Uterus (tissue), 4 donors: ENCODE measurements around the gene ELMO1. TPM values are rescaled to one million over a fixed set of nuclear protein-coding genes. Genes with fewer than 3 reads are reported as not detected.

ENCODE experiments used
- DNase-seq, 2 donors: peaks; one replicate each; pipeline ENCODE4 v3.0.0-alpha.2; 2019 to 2020
- H3K27ac ChIP-seq, 2 donors: fragments of 200-600 bp; sonication (generic); 1 replicate in 1 of 2; 2 replicates in 1 of 2; pipeline ENCODE4 v1.5.1; 2016 to 2018
- H3K27me3 ChIP-seq, 2 donors: fragments of 200-600 bp; sonication (generic); one replicate each; pipeline ENCODE4 v1.5.1; 2018 to 2019; ENCODE audit warnings: control low read depth in 1 of 2
- H3K36me3 ChIP-seq, 2 donors: fragments of 200-600 bp; sonication (generic); one replicate each; pipeline ENCODE4 v1.5.1; 2019; ENCODE audit warnings: control low read depth in 1 of 2
- H3K4me1 ChIP-seq, 2 donors: fragments of 200-600 bp; sonication (generic); one replicate each; pipeline ENCODE4 v1.5.1; 2018 to 2019; ENCODE audit warnings: control low read depth in 1 of 2
- H3K4me3 ChIP-seq, 2 donors: fragments of 200-600 bp; sonication (generic); 1 replicate in 1 of 2; 2 replicates in 1 of 2; pipeline ENCODE4 v1.5.1; 2018 to 2019; ENCODE audit warnings: mild to moderate bottlenecking in 1 of 2
- H3K9me3 ChIP-seq, 2 donors: fragments of 200-600 bp; sonication (generic); one replicate each; pipeline ENCODE4 v1.5.1; 2019; ENCODE audit warnings: control low read depth in 1 of 2
- CTCF ChIP-seq, 4 experiments: fragments of 200-600 bp in 2 of 4; fragments of 450-650 bp in 2 of 4; sonication (generic) in 2 of 4; IDR thresholded peaks; one replicate each; pipeline ENCODE4 v1.5.1; 2016 to 2019; ENCODE audit warnings: antibody characterized with exemption in 4 of 4, mild to moderate bottlenecking in 2 of 4, moderate library complexity in 1 of 4
- POLR2A ChIP-seq, 2 donors: fragments of 450-650 bp; IDR thresholded peaks; one replicate each; pipeline ENCODE4 v1.6.1; 2016; ENCODE audit warnings: antibody characterized with exemption in 2 of 2, mild to moderate bottlenecking in 1 of 2, moderate library complexity in 1 of 2
- intact Hi-C: fragments of 100-400 bp; cut with DNase I; formaldehyde crosslinking; loops from one replicate; pipeline ENCODE4 v1.15.1; 2023; ENCODE audit warnings: low total_unique reads
- total RNA-seq, 4 donors: library from RNA; depleted of rRNA in 3 of 4; stranded (reverse); fragments of >200 nt in 3 of 4; gene quantifications; one replicate each; pipeline versions ENCODE4 v1.1.0 to v1.2.4, GENCODE V29; 2014 to 2023
- donor health status: DM: yes; HTN: yes; CAD: no.

ELMO1 gene
- total RNA-seq, 4 donors from 2014 or later: 37.9 to 64.7 (median 55.5) TPM

GRCh38 chr7:36925207-36925606, 523.5 kb downstream of the ELMO1 start:
- H3K36me3 ChIP-seq: no peaks in the 10 kb centered on the region
- no peaks in the 10 kb centered on the region for H3K9me3 ChIP-seq
- H3K27ac ChIP-seq: no peak overlapping the region
- no peaks in the 10 kb centered on the region for H3K27me3 ChIP-seq
- intact Hi-C loops: no loop called here
- TF ChIP-seq CTCF (IDR thresholded peaks at IDR 0.05) (no peak), POLR2A (IDR thresholded peaks at IDR 0.05) (no peak)
- no peak overlapping the region for H3K4me3 ChIP-seq
- H3K4me1 ChIP-seq: no peaks in the 10 kb centered on the region
- no peak for DNase-seq

DNA sequence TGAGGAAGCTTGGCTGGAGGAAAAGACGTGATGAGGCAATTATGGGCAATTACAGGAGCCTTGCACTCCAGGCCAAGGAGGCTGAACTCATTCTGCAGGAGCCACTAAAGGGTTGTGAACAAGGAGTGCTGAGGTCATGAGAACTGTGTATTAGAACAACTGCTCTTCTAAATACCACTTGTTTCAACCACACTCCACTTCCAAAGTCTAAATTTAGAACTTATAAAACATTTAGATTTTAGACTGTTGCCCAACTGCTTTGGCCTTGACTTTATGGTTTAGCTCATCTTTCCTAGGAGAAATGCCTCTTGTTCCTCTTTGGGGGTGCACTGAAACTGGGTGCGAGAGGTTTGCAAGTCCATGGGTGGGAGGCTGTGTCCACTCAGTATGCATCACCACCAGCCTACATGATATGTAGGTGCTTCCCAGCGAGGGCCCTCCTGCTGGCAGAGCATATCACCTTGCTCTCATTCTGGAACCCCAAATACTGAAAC, 524.7 kb downstream of the ELMO1 start:
- H3K4me1 ChIP-seq: no peaks in the 10 kb centered on the region
- no peaks in the 10 kb centered on the region for H3K27me3 ChIP-seq
- intact Hi-C loops: no loop called here
- H3K4me3 ChIP-seq: no peak overlapping the region
- H3K9me3 ChIP-seq: no peaks in the 10 kb centered on the region
- no peaks in the 10 kb centered on the region for H3K36me3 ChIP-seq
- no peak for TF ChIP-seq CTCF (IDR thresholded peaks at IDR 0.05)
- TF ChIP-seq POLR2A (IDR thresholded peaks at IDR 0.05): no peak
- no peak for DNase-seq
- no peak overlapping the region for H3K27ac ChIP-seq

DNA sequence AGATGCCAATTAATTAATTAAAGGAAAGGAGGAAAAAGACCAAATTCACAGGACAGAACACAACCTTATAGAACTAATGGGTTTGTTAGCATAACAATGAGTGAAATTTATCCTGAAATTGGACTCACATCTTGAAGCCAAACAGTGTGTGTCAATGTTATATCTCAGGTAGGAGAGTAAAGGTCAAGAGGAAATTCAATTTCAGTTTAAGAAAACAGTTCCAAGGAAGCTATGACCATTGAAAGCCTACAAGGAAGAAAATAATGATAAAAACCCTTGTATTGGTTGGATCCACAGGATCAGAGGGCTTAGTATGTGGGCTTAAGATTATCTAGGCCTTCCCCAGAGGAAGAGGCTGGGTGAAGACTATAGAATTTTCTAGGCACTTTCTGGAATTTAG, 525.5 kb downstream of the ELMO1 start:
- no peaks in the 10 kb centered on the region for H3K36me3 ChIP-seq
- H3K27ac ChIP-seq: no peak overlapping the region
- DNase-seq: no peak
- intact Hi-C loops: no loop called here
- no peaks in the 10 kb centered on the region for H3K4me1 ChIP-seq
- TF ChIP-seq CTCF (IDR thresholded peaks at IDR 0.05): no peak
- TF ChIP-seq POLR2A (IDR thresholded peaks at IDR 0.05): no peak
- no peak overlapping the region for H3K4me3 ChIP-seq
- no peaks in the 10 kb centered on the region for H3K27me3 ChIP-seq
- no peaks in the 10 kb centered on the region for H3K9me3 ChIP-seq

- no peaks in the 10 kb centered on the region for H3K9me3 ChIP-seq
- no peaks in the 10 kb centered on the region for H3K36me3 ChIP-seq
- TF ChIP-seq CTCF (IDR thresholded peaks at IDR 0.05): no peak
- TF ChIP-seq POLR2A (IDR thresholded peaks at IDR 0.05): no peak
- intact Hi-C loops: no loop called here
- H3K4me3 ChIP-seq: no peak overlapping the region
- H3K27me3 ChIP-seq: no peaks in the 10 kb centered on the region
- no peak for DNase-seq
- no peaks in the 10 kb centered on the region for H3K4me1 ChIP-seq
- H3K27ac ChIP-seq: no peak overlapping the region
These were observed 528.2 kb downstream of the ELMO1 start for GRCh38 chr7:36920433-36920832.

DNA sequence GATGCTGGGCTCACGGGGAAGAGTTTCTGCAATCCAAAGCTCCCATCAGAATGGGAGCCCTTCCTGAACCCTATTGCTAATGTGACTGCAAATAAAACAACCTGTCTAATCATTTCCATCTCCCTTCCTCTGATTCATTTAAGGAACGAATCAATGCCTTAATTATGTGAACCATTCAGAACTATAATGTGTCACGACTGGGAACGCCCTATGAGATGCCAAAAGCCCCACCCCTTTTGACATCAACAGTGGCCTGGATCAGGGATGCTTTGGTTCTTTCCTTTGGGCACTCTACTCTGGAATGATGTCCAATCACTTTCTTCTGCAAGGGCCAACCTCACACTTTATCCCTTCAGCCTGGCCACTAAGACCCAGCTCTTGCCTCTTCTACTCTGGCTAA, 528.9 kb downstream of the ELMO1 start:
- Histone ChIP-seq H3K27ac (no peak overlapping the region), H3K9me3 (no peaks in the 10 kb centered on the region), H3K36me3 (no peaks in the 10 kb centered on the region), H3K27me3 (no peaks in the 10 kb centered on the region), H3K4me3 (no peak overlapping the region), H3K4me1 (no peaks in the 10 kb centered on the region)
- TF ChIP-seq CTCF (IDR thresholded peaks at IDR 0.05): no peak
- no peak for TF ChIP-seq POLR2A (IDR thresholded peaks at IDR 0.05)
- intact Hi-C loops: no loop called here
- no peak for DNase-seq
